GM12878 (cell line): ENCODE measurements around the gene ABL1. TPM values are rescaled to one million over a fixed set of nuclear protein-coding genes. Genes with fewer than 3 reads are reported as not detected.

Source experiments
- BCL11A ChIP-seq: IDR thresholded peaks from 2 replicates; pipeline ENCODE4 v1.6.1; 2011; ENCODE audit warnings: low read depth, low read length
- CBX5 ChIP-seq: sonication (generic); IDR thresholded peaks from 2 replicates; pipeline ENCODE4 v1.6.1; 2016; ENCODE audit warnings: low read depth, moderate library complexity, mild to moderate bottlenecking, inconsistent platforms
- CUX1 ChIP-seq: IDR thresholded peaks from 2 replicates; pipeline ENCODE4 v1.6.1; 2012; ENCODE audit warnings: improper control_type of control experiment, low read depth, low read length; ENCODE audit not compliant: insufficient replicate concordance
- PKNOX1 ChIP-seq: fragments of 450-650 bp; IDR thresholded peaks from 2 replicates; pipeline ENCODE4 v1.6.1; 2016; ENCODE audit warnings: mild to moderate bottlenecking
- ZNF592 ChIP-seq: fragments of 450-650 bp; IDR thresholded peaks from 2 replicates; pipeline ENCODE4 v1.6.1; 2017; ENCODE audit warnings: mild to moderate bottlenecking, moderate library complexity
- polyA plus RNA-seq, 11 experiments: library from polyadenylated mRNA; depleted of rRNA in 4 of 11; unstranded in 6 of 11; stranded (reverse) in 5 of 11; fragments of >200 nt; fragmentation: Nextera tagmentation in 4 of 11; fragmentation: Illumina TruSeq in 1 of 11; extraction: Ambion mirVana in 4 of 11; extraction: Trizol in 1 of 11; gene quantifications; 1 replicate in 1 of 11; 2 replicates in 10 of 11; pipeline versions ENCODE4 v1.2.1 to v1.2.3, GENCODE V29; 2011 to 2016; ENCODE audit warnings: inconsistent platforms in 2 of 11, missing spikeins in 2 of 11, low read depth in 1 of 11
- total RNA-seq, 4 experiments: library from RNA; depleted of rRNA in 3 of 4; stranded (reverse); fragments of >200 nt in 3 of 4; fragmentation: Illumina TruSeq in 1 of 4; extraction: Trizol in 1 of 4; gene quantifications; 2 replicates each; pipeline versions ENCODE4 v1.2.1 to v1.2.3, GENCODE V29; 2013 to 2021

Gene ABL1
- total and polyA plus RNA-seq, 10 of the 15 experiments (the other 5 are each of a cell fraction or from before 2014, with no cell fraction given), result 0.79 to 51.5 (median 16.3) TPM

DNA sequence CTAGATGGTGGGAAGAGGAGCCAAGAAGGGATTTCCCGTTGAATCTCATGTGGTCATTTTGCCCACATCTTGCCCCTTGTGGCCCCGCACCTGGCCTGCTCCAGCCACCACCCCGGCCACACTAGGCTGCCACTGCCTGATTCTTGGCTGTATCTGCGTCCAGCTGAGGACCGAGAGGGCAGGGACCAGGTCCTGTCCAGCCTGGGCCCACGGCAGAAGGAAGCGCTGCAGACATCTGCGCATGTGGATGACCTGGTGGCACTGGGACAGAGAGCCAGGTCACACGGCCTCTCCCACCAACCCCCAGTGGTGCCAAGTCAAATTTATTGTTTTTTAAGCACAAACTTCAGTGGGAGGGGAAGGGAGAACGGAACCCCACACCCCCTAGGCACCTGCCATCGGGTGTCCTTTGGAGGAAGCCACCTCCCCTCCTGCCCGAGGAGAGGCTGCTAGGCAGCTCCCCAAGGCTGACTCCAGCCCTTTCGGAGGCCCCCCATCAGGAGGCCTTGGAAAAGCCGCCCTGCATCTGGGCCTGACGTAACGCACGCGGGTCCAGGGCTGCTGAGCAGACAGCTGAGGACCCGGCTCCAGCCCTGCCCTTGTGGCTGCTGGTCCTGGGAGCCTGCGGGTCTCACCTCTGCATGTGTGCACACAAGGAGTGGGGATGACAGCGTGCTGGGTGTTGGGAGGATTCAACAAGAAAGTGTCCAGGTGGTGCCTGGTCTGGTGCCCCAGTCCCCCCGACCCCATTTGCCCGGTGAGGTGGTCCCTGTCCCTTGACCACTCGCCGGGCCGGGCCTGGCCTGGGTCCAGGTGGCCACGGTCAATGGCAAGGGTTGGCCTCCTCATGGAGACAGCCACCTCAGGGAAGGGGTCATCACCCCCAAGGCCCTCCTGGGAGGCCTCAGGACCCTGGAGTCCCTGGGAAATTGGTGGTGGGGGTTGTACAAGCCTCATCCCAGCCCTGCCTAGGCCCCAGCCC is 67.4 kb downstream of the ABL1 start (continued):
- TF ChIP-seq CBX5, result no peak
- TF ChIP-seq PKNOX1, result no peak
- no peak for TF ChIP-seq BCL11A
- TF ChIP-seq ZNF592, result no peak
- no peak for TF ChIP-seq CUX1
- TF ChIP-seq, all 136 proteins: peak for 0
